NCI-H2081 (cell line): Measurements from ENCODE around the gene TNFSF18.
"Not testable (repeated sequence)": the region's sequence is repeated elsewhere in the genome, so short reads cannot be mapped to it uniquely, and the experiment has no call there.

Source experiments
- DNase-seq, 2 experiments: peaks; one replicate each; lab custom pipeline; 2025; lab: John Stamatoyannopoulos, UW

TNFSF18 gene

GRCh38 chr1:173050865-173051264 lies at the start of gene TNFSF18:
TNFSF18 (minus strand) TSS chr1:173050941; CDS start chr1:173050896, 45 bp downstream.
- DNase-seq = peak; percentile 2 to 9

- no peak for DNase-seq
These were observed 48.4 kb upstream of the TNFSF18 start for GRCh38 chr1:173099166-173099565.

- no peak for DNase-seq
These were observed 47.4 kb upstream of the TNFSF18 start for GRCh38 chr1:173098117-173098516.

GRCh38 chr1:173097001-173097400 lies 46.3 kb upstream of the TNFSF18 start:
- no peak for DNase-seq

- no peak for DNase-seq
These were observed 44.9 kb upstream of the TNFSF18 start for GRCh38 chr1:173095632-173096031.

GRCh38 chr1:173094541-173094940 lies 43.8 kb upstream of the TNFSF18 start:
- no peak for DNase-seq

GRCh38 chr1:173093691-173094445 lies 43.1 kb upstream of the TNFSF18 start:
- DNase-seq = no peak

- no peak for DNase-seq
These were observed 33.6 kb upstream of the TNFSF18 start for GRCh38 chr1:173084292-173084691.

- DNase-seq = no peak
These were observed 32.2 kb upstream of the TNFSF18 start for GRCh38 chr1:173082913-173083312.

GRCh38 chr1:173074217-173074616 lies 23.5 kb upstream of the TNFSF18 start:
- not testable (repeated sequence) for DNase-seq

GRCh38 chr1:173064011-173064410 lies 13.3 kb upstream of the TNFSF18 start:
- DNase-seq = no peak

- no peak for DNase-seq
These were observed 12.4 kb upstream of the TNFSF18 start for GRCh38 chr1:173063171-173063570.

- no peak for DNase-seq
These were observed 11.6 kb upstream of the TNFSF18 start for GRCh38 chr1:173062150-173062938.

GRCh38 chr1:173058556-173058955 lies 7.8 kb upstream of the TNFSF18 start:
- no peak for DNase-seq

- no peak for DNase-seq
These were observed 7.2 kb upstream of the TNFSF18 start for GRCh38 chr1:173057984-173058383.

- no peak for DNase-seq
These were observed 5.6 kb upstream of the TNFSF18 start for GRCh38 chr1:173056365-173056764.

GRCh38 chr1:173052681-173053196 lies 2.0 kb upstream of the TNFSF18 start:
- DNase-seq = no peak

GRCh38 chr1:173049322-173049633 lies 1.5 kb downstream of the TNFSF18 start:
- DNase-seq = no peak

GRCh38 chr1:173048621-173049321 lies 2.0 kb downstream of the TNFSF18 start:
- no peak for DNase-seq

- DNase-seq = no peak
These were observed 6.1 kb downstream of the TNFSF18 start for GRCh38 chr1:173044656-173045055.

GRCh38 chr1:173043253-173043652 lies 7.5 kb downstream of the TNFSF18 start:
- DNase-seq = no peak

GRCh38 chr1:173042806-173043205 lies 7.9 kb downstream of the TNFSF18 start:
- DNase-seq = no peak

GRCh38 chr1:173039626-173040025 lies 11.1 kb downstream of the TNFSF18 start:
- DNase-seq = no peak
